SJSA1 (cell line): ENCODE data around the gene FTCD. TPM values are rescaled to one million over a fixed set of nuclear protein-coding genes. Genes with fewer than 3 reads are reported as not detected.
"Not testable (repeated sequence)": the region's sequence is repeated elsewhere in the genome, so short reads cannot be mapped to it uniquely, and the experiment has no call there.

Experiments
- DNase-seq, 2 experiments: peaks; one replicate each; pipeline ENCODE4 v3.0.0-alpha.2; 2015 to 2020; ENCODE audit warnings: low spot score in 2 of 2, low read depth in 1 of 2
- H3K27ac ChIP-seq: fragments of 250-450 bp; sonication (Bioruptor Pico); 2 replicates; pipeline ENCODE4 v1.5.1; 2020; ENCODE audit warnings: mild to moderate bottlenecking, moderate library complexity
- H3K27me3 ChIP-seq: fragments of 250-450 bp; sonication (Bioruptor Pico); replicated peaks from 2 replicates; pipeline ENCODE4 v1.5.1; 2020; ENCODE audit warnings: mild to moderate bottlenecking, moderate library complexity
- H3K36me3 ChIP-seq: fragments of 250-450 bp; sonication (Bioruptor Pico); 2 replicates; pipeline ENCODE4 v1.5.1; 2020; ENCODE audit warnings: mild to moderate bottlenecking
- H3K4me1 ChIP-seq: fragments of 250-450 bp; sonication (Bioruptor Pico); replicated peaks from 2 replicates; pipeline ENCODE4 v1.6.1; 2021; ENCODE audit warnings: mild to moderate bottlenecking
- H3K4me3 ChIP-seq: fragments of 250-450 bp; sonication (Bioruptor Pico); 2 replicates; pipeline ENCODE4 v1.5.1; 2020; ENCODE audit warnings: mild to moderate bottlenecking
- H3K9me3 ChIP-seq: fragments of 250-450 bp; sonication (Bioruptor Pico); replicated peaks from 2 replicates; pipeline ENCODE4 v1.5.1; 2020; ENCODE audit warnings: mild to moderate bottlenecking
- total RNA-seq: library from RNA; depleted of rRNA; stranded (reverse); fragments of >200 nt; shearing (Covaris generic); gene quantifications from 2 replicates; pipeline ENCODE4 v1.2.3, GENCODE V29; 2014

FTCD gene
- total RNA-seq, 1 experiment from 2014 or later = not detected

DNA sequence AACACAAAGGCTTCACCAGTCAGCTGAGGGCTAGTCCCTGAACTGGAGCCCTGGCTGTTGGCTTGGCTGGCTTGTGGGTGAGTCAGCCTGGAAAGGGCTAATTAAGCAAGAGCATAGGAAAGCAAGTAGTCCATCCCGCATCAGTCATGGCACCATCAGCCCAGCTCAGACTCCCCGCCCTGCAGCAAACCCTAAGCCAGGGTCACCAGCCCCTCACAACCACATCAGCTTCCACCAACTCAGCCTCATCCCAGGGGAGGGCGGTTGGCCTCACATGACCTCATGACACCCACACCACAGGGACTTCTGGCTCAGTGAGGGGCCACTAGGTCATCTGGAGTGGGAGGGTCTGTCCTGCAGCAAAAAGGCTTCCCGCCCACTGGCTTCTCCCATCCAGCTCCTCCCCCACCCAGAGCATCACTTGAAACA, 35.9 kb upstream of the FTCD start:
- Histone ChIP-seq H3K9me3 (no peaks in the 10 kb centered on the region), H3K36me3 (peaks cover 27% of the 10 kb centered on the region), H3K27ac (no peak overlapping the region), H3K4me1 (peaks cover 28% of the 10 kb centered on the region), H3K27me3 (no peaks in the 10 kb centered on the region), H3K4me3 (no peak overlapping the region)
- DNase-seq = peak in 1 of 2 experiments; percentile 46

DNA sequence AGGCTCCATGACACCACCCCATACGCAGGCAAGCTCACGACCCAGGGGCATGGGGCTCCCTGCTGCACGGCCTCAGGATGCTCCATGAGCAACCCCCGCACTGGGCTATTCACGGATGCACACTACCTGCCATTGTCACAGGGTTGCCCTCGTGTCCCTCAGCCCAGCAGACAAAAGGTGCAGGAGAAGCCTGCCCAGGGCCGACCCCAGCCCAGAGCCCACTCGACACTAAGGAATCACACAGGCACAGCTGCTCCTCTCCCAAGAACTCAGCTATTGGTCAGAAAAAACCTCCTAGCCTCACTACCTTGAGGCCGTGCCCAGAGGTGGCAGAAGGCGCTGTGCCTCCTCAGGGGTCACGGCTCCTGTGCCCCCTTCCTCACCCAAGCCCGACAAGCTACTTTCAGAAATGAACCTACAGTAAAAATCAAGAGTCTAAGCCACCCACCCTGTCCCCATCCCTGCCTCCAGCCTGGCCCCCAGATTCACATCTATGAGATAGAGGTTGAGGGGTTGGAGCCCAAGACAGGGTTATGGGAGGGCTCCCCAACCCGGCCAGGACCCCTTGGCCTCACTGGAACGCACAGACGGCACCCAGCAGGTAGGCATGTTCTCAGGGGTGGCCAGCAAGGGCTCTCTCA, 35.2 kb upstream of the FTCD start:
- H3K4me1 ChIP-seq = peaks cover 27% of the 10 kb centered on the region
- no peak overlapping the region for H3K4me3 ChIP-seq
- no peak overlapping the region for H3K27ac ChIP-seq
- no peaks in the 10 kb centered on the region for H3K9me3 ChIP-seq
- peaks cover 21% of the 10 kb centered on the region for H3K36me3 ChIP-seq
- DNase-seq = no peak
- H3K27me3 ChIP-seq = no peaks in the 10 kb centered on the region

DNA sequence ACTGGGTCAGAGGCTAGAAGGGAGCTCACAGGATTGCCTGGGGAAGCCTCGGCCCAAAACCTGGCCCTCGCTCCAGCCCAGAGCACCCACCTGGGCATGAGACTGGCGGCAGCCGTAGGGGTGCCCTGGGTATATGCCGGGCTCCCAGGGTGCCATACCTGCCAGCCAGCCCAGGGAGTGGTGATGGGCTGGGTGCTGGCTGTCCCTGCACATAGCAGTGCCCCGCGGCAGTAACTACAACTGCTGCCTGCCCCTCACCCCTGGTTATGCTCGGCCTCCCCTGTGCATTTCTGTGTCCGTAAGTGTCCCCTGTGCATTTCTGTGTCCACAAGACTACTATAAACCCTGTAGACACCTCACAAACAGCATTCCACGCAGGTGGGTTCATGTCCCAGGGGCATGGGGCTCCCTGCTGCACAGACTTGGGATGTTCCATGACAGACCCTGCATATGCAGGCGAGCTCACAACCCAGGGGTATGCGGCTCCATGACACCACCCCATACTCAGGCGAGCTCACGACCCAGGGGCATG, 34.6 kb upstream of the FTCD start:
- Histone ChIP-seq H3K27me3 (no peaks in the 10 kb centered on the region), H3K4me1 (peaks cover 27% of the 10 kb centered on the region), H3K36me3 (peaks cover 15% of the 10 kb centered on the region), H3K4me3 (no peak overlapping the region), H3K27ac (no peak overlapping the region), H3K9me3 (no peaks in the 10 kb centered on the region)
- DNase-seq = no peak

DNA sequence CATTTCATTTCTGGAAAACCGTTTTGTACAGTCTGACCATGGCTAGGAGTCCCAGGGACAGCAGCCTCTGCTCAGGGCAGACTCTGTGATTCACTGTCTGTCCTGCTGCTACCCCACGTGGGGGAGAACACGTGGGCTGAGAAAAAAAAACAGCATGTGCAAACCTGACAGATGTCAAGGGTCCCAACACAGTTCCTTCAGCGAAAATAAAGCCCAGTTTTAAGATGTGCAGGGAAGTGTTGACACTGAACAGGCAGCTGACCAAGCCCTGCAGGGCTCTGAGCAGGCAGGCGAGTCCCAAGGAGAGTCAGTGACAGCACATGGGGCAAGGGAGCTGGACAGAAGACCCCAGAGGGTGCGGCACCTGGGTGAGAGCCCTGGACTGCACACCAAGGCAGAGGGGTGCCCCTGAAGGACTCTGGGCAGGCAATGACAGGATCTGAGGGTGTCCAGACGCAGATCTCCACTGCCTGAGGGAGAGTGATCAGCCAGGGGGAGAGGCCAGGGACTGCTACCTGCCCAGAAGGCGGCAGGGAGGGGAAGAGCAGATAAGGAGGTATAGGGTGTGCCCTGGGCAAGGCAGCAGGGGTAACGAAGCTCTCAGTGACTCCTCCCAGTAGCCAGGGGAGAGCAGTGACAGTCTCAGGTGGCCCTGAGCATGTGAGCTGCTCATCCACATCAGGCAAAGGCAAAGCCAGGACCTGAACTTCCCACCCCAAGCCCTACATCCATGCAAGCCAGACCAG, 34.0 kb upstream of the FTCD start:
- Histone ChIP-seq H3K27ac (no peak overlapping the region; the same call in 1 of the 2 replicates), H3K4me1 (peaks cover 27% of the 10 kb centered on the region), H3K36me3 (peaks cover 11% of the 10 kb centered on the region), H3K27me3 (no peaks in the 10 kb centered on the region), H3K9me3 (no peaks in the 10 kb centered on the region), H3K4me3 (no peak overlapping the region)
- no peak for DNase-seq

DNA sequence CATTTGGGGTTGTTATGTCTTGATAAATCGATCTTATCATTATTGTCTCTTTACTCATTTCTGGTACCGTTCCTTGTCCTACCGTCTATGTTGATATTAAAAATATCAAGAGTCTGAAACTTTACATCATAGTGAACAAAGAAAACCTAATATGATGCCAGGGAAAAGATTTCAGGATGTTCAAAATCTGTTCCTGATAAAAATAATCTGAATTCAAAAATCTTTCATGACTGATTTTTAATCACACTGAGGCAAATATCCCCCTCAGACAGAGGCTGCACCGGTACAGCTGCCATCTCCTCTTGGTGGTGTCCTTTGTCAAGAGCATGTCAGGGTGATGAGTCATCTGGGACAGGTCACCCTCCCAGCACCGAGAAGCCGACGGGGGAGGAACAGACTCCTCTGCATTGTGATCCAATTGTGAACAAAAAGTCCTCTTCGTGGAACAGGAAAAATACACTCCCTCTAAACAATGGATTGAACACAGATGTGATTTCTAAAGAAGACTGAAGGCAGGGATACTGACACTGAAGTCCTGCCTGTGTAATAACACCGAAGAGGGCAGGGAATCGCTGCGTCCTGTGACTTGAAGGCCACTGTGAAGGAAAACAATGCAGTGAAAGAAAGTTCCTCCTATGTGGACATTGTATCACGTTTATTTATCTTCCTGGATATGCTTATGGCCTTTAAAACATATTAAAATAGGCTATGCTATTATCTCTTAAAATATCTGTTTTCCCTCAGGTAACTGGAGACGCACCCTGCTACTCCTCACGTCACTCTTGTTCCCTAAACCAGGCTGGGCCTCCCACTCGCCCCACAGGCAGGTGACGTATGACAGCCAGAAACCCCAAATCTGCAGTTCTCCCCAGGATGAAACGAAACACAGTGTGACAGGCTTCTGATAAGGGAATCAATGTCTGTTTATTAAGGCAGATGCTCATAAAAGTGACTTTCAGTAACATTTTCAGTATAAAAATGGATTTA, 33.1 kb upstream of the FTCD start:
- Histone ChIP-seq H3K9me3 (no peaks in the 10 kb centered on the region), H3K4me3 (no peak overlapping the region), H3K4me1 (peaks cover 30% of the 10 kb centered on the region), H3K27ac (peak overlapping the region; percentile 32), H3K27me3 (no peaks in the 10 kb centered on the region), H3K36me3 (0 out of 2 replicates have a peak, but pooled peaks cover 5% of the 10 kb centered on the region)
- DNase-seq = peak; percentile 81 to 89

DNA sequence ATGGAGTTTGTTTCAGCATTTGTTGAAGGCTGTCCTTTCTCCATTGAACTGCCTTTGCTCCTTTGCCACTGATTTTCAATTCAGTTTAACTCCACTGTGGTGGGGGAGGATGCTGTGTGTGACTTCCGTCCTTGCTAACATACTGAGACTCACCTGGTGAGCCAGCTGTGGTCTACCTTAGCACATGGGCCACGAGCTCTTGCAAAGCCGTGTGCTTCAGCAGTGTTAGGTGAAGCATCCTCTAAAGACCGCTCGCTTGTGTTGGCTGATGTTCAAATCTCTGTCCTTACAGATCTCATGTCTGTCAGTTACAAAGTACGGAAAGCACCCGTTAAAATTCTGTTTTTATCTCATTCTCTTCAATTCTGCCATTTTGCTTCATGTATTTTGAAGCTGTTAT, 32.4 kb upstream of the FTCD start:
- Histone ChIP-seq H3K4me3 (no peak overlapping the region), H3K27me3 (no peaks in the 10 kb centered on the region), H3K27ac (no peak overlapping the region), H3K36me3 (0 out of 2 replicates have a peak, but pooled peaks cover 5% of the 10 kb centered on the region), H3K4me1 (peaks cover 30% of the 10 kb centered on the region), H3K9me3 (no peaks in the 10 kb centered on the region)
- DNase-seq = no peak

DNA sequence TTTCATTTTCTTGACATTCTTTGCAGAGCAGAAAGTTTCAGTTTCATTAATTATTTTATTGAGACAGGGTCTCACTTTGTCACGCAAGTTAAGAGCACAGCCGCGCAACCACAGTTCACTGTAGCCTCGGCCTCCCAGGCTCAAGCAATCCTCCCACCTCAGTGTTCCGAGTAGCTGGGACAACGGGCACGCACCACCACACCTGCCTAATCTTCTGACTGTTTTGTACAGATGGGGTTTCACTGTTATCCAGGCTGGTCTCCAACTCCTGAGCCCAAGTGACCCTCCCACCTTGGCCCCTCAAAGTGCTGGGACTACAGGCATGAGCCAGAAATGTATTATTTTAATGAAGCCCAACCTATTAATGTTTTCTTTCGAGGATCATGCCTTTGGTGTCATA, 31.9 kb upstream of the FTCD start:
- peaks cover 30% of the 10 kb centered on the region for H3K4me1 ChIP-seq
- H3K36me3 ChIP-seq = 0 out of 2 replicates have a peak, but pooled peaks cover 5% of the 10 kb centered on the region
- H3K27ac ChIP-seq = no peak overlapping the region
- H3K9me3 ChIP-seq = no peaks in the 10 kb centered on the region
- H3K4me3 ChIP-seq = no peak overlapping the region
- H3K27me3 ChIP-seq = no peaks in the 10 kb centered on the region
- no peak for DNase-seq

DNA sequence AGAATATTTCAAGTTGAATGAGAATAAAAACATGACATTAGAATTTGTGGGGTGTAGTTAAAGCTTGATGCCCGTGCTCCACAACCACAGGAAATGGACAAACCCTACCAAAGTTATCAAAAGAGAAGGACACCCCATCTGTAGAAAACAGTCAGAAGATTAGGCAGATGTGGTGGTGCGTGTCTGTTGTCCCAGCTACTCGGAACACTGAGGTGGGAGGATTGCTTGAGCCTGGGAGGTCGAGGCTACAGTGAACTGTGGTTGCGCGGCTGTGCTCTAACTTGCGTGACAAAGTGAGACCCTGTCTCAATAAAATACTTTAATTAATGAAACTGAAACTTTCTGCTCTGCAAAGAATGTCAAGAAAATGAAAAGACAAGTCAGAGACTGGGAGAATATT, 30.3 kb upstream of the FTCD start:
- peaks cover 24% of the 10 kb centered on the region for H3K4me1 ChIP-seq
- DNase-seq = no peak
- H3K36me3 ChIP-seq = 0 out of 2 replicates have a peak, but pooled peaks cover 5% of the 10 kb centered on the region
- H3K27me3 ChIP-seq = no peaks in the 10 kb centered on the region
- no peaks in the 10 kb centered on the region for H3K9me3 ChIP-seq
- no peak overlapping the region for H3K27ac ChIP-seq
- no peak overlapping the region for H3K4me3 ChIP-seq

DNA sequence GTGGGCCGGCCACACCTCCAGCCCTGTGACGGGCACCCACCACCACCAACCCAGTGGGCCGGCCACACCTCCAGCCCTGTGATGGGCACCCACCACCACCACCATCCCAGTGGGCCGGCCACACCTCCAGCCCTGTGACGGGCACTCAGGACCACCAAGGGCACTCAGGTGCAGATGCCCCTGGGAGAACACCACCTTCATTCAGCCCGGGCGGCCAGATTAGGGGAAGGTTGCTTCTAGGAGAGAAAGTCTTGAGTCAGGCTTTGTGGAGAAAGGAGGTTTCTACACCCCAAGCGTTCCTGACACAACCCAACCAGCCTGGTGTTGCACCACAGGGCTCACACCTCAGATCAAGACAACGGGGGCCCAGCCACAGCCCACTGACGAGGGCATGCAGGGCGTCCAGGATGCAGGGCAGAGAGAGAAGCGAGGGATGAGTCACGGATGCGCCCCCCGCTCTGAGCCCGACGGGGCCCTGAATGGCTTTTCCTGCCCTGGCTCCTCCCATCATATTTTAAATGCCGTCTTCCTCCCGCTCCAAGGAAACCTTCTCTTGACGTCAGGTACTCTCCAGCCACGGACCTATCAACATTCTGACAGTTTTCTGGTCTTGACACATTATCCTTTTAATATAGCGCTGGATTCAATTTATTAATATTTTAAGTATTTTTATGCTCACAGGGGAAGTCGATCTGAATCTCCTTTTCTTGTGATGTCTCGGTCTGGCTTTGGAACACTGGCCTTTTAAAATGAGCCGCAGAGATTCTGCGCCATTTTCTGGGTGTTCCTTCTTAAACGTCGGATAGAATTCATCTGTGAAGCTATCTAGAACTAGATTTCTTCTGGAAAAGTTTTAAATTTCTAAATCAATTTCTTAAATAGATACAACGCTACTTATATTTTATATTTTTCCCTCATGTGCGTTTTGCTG, 29.5 kb upstream of the FTCD start:
- H3K36me3 ChIP-seq = 0 out of 2 replicates have a peak, but pooled peaks cover 5% of the 10 kb centered on the region
- H3K27ac ChIP-seq = peak overlapping the region; percentile 51
- peak; percentile 70 to 81 for DNase-seq
- H3K4me1 ChIP-seq = peaks cover 24% of the 10 kb centered on the region
- no peaks in the 10 kb centered on the region for H3K27me3 ChIP-seq
- H3K9me3 ChIP-seq = no peaks in the 10 kb centered on the region
- peak overlapping the region; percentile 42 for H3K4me3 ChIP-seq

DNA sequence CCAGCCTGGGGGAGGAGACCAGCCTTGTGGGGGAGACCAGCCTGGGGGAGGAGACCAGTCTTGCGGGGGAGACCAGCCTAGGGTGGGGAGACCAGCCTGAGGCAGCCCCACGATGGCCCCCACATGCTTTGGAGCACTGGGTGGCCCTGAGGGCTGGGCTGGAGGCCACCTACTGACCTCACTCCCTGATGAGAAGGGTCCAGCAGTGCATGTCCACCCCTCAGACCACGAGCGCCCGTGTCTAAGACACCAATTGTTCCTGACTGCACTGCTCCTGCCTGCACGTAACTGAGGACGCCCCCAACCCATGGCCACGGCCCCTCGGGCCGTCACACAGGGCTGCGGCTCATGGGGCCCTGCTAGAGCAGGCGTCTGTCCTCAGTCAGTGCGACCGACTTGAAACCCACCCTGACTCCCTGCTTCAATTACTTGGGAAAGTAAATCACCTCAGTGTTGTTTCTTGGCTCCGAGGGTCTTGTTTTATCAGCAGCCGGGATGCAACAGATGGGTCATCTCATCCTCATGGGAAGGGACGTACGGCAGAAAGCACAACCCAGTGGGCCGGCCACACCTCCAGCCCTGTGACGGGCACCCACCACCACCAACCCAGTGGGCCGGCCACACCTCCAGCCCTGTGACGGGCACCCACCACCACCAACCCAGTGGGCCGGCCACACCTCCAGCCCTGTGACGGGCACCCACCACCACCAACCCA, 28.7 kb upstream of the FTCD start, which contains the start of gene SPATC1L:
TSS of gene SPATC1L (minus strand) at position 550 of the 715 bp plus-strand sequence. CDS start 1,643 bp downstream, outside the sequence.
- Histone ChIP-seq H3K27ac (peak within 1 kb of the TSS; percentile 51), H3K4me3 (peak within 1 kb of the TSS; percentile 59), H3K27me3 (no peaks in the 10 kb centered on the region), H3K9me3 (no peaks in the 10 kb centered on the region), H3K36me3 (no peaks in the 10 kb centered on the region), H3K4me1 (peaks cover 17% of the 10 kb centered on the region)
- DNase-seq = peak; percentile 40 to 63

DNA sequence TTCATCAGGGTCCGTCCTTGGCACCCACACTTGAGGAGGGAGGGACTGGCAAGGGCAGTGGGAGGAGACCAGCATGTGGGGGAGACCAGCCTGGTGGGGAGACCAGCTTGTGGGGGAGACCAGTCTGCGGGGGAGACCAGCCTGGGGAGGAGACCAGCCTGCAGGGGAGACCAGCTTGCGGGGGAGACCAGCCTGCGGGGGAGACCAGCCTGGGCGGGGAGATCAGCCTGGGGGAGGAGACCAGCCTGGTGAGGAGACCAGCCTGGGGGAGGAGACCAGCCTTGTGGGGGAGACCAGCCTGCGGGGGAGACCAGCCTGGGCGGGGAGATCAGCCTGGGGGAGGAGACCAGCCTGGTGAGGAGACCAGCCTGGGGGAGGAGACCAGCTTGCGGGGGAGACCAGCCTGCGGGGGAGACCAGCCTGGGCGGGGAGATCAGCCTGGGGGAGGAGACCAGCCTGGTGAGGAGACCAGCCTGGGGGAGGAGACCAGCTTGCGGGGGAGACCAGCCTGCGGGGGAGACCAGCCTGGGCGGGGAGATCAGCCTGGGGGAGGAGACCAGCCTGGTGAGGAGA, 28.0 kb upstream of the FTCD start:
- H3K36me3 ChIP-seq, DNase-seq, H3K9me3 ChIP-seq, H3K27ac ChIP-seq, H3K4me3 ChIP-seq, H3K27me3 ChIP-seq: not testable (repeated sequence)
- peaks cover 11% of the 10 kb centered on the region for H3K4me1 ChIP-seq
